ENCODE measurements around the gene VANGL2. TPM values are rescaled to one million over a fixed set of nuclear protein-coding genes. Genes with fewer than 3 reads are reported as not detected.

VANGL2 gene
- total and polyA plus RNA-seq, 9 of the 15 experiments (the other 6 are each of a cell fraction or from before 2014, with no cell fraction given) = 0.28 to 4.0 (median 0.98) TPM

DNA sequence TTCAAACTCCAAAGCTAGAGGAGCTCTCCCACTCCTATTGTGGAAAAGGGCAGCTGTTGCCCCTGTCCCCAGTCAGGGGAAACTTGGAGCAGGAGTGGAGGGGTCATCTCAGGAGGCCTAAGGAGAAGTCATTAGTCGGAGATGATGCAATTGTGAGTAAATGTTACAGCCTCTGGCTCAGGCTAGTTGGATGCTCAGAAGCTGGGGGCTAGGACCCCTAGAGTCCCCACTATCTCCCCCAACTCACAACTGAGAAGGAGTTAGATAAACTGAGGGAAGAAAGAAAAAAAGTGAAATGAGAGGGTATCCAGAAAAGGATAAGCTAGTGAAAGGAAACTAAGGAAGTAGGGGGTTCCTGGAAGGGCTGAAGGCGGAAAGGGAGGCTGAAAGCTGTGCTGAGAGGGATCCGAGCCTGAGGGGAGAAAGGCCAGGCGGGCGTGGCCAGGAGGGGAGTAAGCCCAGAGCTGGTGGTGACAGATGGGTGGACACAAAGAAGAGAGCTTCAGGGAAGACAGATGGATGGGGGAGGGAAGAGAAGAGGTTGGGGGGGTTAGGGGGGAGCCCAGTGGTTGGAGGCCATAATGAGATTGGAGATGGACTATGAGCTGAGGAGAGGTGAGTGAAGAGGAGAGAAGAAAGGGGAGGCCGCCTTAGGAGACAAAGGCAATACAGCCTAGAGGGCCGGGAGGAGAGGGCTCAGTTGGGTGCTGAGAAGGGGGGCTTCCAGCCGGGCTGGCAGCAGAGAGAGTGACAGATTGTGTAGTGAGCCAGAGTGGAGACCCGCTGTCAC, 38.0 kb upstream of the VANGL2 start (continued):
- TF ChIP-seq, protein P1, sequence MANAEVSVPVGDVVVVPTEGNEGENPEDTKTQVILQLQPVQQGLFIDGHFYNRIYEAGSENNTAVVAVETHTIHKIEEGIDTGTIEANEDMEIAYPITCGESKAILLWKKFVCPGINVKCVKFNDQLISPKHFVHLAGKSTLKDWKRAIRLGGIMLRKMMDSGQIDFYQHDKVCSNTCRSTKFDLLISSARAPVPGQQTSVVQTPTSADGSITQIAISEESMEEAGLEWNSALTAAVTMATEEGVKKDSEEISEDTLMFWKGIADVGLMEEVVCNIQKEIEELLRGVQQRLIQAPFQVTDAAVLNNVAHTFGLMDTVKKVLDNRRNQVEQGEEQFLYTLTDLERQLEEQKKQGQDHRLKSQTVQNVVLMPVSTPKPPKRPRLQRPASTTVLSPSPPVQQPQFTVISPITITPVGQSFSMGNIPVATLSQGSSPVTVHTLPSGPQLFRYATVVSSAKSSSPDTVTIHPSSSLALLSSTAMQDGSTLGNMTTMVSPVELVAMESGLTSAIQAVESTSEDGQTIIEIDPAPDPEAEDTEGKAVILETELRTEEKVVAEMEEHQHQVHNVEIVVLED (CRISPR knock-in tag; IDR thresholded peaks at IDR 0.05) = no peak
- TF ChIP-seq, protein P2, sequence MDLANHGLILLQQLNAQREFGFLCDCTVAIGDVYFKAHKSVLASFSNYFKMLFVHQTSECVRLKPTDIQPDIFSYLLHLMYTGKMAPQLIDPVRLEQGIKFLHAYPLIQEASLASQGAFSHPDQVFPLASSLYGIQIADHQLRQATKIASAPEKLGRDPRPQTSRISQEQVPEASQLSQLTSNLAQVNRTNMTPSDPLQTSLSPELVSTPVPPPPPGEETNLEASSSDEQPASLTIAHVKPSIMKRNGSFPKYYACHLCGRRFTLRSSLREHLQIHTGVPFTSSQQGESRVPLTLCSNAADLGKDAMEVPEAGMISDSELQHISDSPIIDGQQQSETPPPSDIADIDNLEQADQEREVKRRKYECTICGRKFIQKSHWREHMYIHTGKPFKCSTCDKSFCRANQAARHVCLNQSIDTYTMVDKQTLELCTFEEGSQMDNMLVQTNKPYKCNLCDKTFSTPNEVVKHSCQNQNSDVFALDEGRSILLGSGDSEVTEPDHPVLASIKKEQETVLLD (IDR thresholded peaks at IDR 0.05) = peak; percentile 35; the same call in 1 of the 2 replicates
- TF ChIP-seq GABPA (tag; conservative IDR thresholded peaks at IDR 0.05; ENCODE audit: low read depth) = peak; percentile 35
- TF ChIP-seq HNRNPL (IDR thresholded peaks at IDR 0.05; ENCODE audit: low read depth, low read length) = no peak
- TF ChIP-seq ARID1B (IDR thresholded peaks at IDR 0.05) = peak; percentile 80
- TF ChIP-seq, protein P3, sequence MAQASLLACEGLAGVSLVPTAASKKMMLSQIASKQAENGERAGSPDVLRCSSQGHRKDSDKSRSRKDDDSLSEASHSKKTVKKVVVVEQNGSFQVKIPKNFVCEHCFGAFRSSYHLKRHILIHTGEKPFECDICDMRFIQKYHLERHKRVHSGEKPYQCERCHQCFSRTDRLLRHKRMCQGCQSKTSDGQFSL (CRISPR knock-in tag; IDR thresholded peaks at IDR 0.05) = peak; percentile 86
- TF ChIP-seq, protein P3 (tag; IDR thresholded peaks at IDR 0.05) = peak in 1 of 2 experiments; percentile 81; a peak in 2 of 4 replicates
- peak; percentile 62; the same call in 1 of the 2 replicates for TF ChIP-seq ZNF76 (CRISPR knock-in tag; IDR thresholded peaks at IDR 0.05; ENCODE audit: borderline replicate concordance)
- TF ChIP-seq RBBP5 (IDR thresholded peaks at IDR 0.05; ENCODE audit: borderline replicate concordance, insufficient read depth, low read length, poor library complexity, severe bottlenecking) = no peak
- TF ChIP-seq SMAD2 (IDR thresholded peaks at IDR 0.05; ENCODE audit: low read depth, low read length) = no peak
- no peak for TF ChIP-seq ZKSCAN1 (IDR thresholded peaks at IDR 0.05; ENCODE audit: low read depth, low read length)
- TF ChIP-seq DPF2 (IDR thresholded peaks at IDR 0.05) = peak; percentile 88
- TF ChIP-seq GABPB2 (CRISPR knock-in tag; conservative IDR thresholded peaks at IDR 0.05) = no peak
- no peak for TF ChIP-seq TFAM (CRISPR knock-in tag; conservative IDR thresholded peaks at IDR 0.05)
- no peak for TF ChIP-seq KLF1 (tag; IDR thresholded peaks at IDR 0.05)
- TF ChIP-seq ZNF134 (CRISPR knock-in tag; conservative IDR thresholded peaks at IDR 0.05) = no peak
- TF ChIP-seq TOE1 (IDR thresholded peaks at IDR 0.05; ENCODE audit: borderline replicate concordance) = peak; percentile 25; the same call in 1 of the 2 replicates
- no peak for TF ChIP-seq TOE1 (CRISPR knock-in tag; IDR thresholded peaks at IDR 0.05; ENCODE audit: borderline replicate concordance, low read depth)
- no peak for TF ChIP-seq NCOA6 (IDR thresholded peaks at IDR 0.05)
- no peak for TF ChIP-seq ADNP (tag; IDR thresholded peaks at IDR 0.05)
- TF ChIP-seq PTTG1 (tag; IDR thresholded peaks at IDR 0.05; ENCODE audit: low read depth) = no peak
- TF ChIP-seq HMGXB4 (CRISPR knock-in tag; IDR thresholded peaks at IDR 0.05) = no peak
- no peak for TF ChIP-seq CREBBP (IDR thresholded peaks at IDR 0.05; ENCODE audit: low read depth, low read length)

Measured in K562 (cell line).